ENCODE data around the gene ALKBH2. TPM values are rescaled to one million over a fixed set of nuclear protein-coding genes. Genes with fewer than 3 reads are reported as not detected.

Gene ALKBH2
- total RNA-seq, 2 donors from 2014 or later, result 10.5 to 23.3 TPM

DNA sequence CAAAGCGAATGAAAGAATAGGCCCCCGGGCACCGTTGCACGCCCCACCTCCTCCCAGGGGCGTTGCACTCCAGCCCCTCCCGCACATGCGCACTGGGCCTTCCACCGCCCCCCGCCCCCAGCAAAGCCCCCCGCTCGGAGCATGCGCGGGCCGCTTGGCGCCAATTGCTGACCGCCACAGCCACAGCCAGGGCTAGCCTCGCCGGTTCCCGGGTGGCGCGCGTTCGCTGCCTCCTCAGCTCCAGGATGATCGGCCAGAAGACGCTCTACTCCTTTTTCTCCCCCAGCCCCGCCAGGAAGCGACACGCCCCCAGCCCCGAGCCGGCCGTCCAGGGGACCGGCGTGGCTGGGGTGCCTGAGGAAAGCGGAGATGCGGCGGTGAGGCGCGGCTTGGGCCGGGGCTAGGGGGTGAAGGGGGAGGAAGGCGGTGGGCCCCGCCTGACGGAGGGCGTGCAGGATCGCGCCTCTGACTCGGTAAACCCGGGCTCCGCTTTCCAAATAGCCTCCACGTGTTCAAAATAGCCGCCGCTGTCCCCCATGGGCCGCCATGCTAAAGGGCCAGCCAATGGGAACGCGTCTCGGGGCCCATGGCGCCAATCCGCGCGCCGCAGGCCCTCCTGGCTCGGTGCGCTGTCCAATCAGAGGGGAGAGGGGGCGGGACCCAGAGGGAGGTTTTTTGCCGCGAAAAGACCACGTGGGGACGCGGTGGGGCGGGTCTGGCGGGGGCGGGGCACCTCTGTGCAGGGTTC lies 4.3 kb upstream of the ALKBH2 start, which contains the start of gene UNG:
TSS of gene UNG (plus strand) at position 163 of the 748 bp plus-strand sequence. CDS start at position 246, 83 bp downstream.
- TF ChIP-seq, protein P1, sequence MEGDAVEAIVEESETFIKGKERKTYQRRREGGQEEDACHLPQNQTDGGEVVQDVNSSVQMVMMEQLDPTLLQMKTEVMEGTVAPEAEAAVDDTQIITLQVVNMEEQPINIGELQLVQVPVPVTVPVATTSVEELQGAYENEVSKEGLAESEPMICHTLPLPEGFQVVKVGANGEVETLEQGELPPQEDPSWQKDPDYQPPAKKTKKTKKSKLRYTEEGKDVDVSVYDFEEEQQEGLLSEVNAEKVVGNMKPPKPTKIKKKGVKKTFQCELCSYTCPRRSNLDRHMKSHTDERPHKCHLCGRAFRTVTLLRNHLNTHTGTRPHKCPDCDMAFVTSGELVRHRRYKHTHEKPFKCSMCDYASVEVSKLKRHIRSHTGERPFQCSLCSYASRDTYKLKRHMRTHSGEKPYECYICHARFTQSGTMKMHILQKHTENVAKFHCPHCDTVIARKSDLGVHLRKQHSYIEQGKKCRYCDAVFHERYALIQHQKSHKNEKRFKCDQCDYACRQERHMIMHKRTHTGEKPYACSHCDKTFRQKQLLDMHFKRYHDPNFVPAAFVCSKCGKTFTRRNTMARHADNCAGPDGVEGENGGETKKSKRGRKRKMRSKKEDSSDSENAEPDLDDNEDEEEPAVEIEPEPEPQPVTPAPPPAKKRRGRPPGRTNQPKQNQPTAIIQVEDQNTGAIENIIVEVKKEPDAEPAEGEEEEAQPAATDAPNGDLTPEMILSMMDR (conservative IDR thresholded peaks at IDR 0.05), result no peak
- Mint-ChIP-seq H3K9me3 (peaks cover 4% of the 10 kb centered on the region), H3K27me3 (ENCODE audit: insufficient read depth) (peaks cover 8% of the 10 kb centered on the region), H3K4me3 (peak within 1 kb of the TSS; percentile 75), H3K4me1 (peaks cover 9% of the 10 kb centered on the region), H3K27ac (peak within 1 kb of the TSS; percentile 94), H3K36me3 (ENCODE audit: low read depth) (peaks cover 29% of the 10 kb centered on the region)
- Histone ChIP-seq H3K36me3 (ENCODE audit: control insufficient read depth, insufficient read depth, low read length) (peaks cover 31% of the 10 kb centered on the region), H3K4me3 (ENCODE audit: low read length) (peak within 1 kb of the TSS; percentile 93), H3K4me1 (ENCODE audit: control insufficient read depth, insufficient read depth, low read length) (peaks cover 4% of the 10 kb centered on the region), H3K27ac (ENCODE audit: low read depth, low read length) (peak within 1 kb of the TSS; percentile 91), H3K9me3 (ENCODE audit: control insufficient read depth, low read length) (no peaks in the 10 kb centered on the region), H3K27me3 (ENCODE audit: control insufficient read depth, insufficient read depth, low read length, poor library complexity, severe bottlenecking) (no peaks in the 10 kb centered on the region), H3K9ac (ENCODE audit: extremely low read depth, low read length, poor library complexity, severe bottlenecking) (peak within 1 kb of the TSS; percentile 73)
- 0 to 1% methylated on average over 5 to 71 of the region's 71 CpGs for WGBS, 2 experiments (ENCODE audit: insufficient coverage in 1 of 2, insufficient read length in 1 of 2)
- DNase-seq, result peak; percentile 99

DNA sequence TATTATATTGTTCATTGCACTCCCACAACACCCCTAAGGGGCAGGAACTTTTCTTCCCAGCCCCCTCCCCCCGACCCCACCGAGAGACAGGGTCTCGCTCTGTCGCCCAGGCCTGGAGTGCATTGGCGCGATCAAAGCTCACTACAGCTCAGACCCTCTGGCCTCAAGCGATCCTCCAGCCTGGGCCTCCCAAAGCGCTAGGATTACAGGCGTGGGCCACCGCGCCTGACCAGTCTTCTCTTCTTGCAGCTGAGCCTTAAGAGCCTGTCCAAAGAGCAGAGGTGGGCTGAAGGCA lies 3.8 kb upstream of the ALKBH2 start:
- Histone ChIP-seq H3K36me3 (ENCODE audit: control insufficient read depth, insufficient read depth, low read length) (peaks cover 26% of the 10 kb centered on the region), H3K4me1 (ENCODE audit: control insufficient read depth, insufficient read depth, low read length) (peaks cover 4% of the 10 kb centered on the region), H3K27ac (ENCODE audit: low read depth, low read length) (peak overlapping the region; percentile 53), H3K27me3 (ENCODE audit: control insufficient read depth, insufficient read depth, low read length, poor library complexity, severe bottlenecking) (no peaks in the 10 kb centered on the region), H3K4me3 (ENCODE audit: low read length) (peak overlapping the region; percentile 93), H3K9me3 (ENCODE audit: control insufficient read depth, low read length) (no peaks in the 10 kb centered on the region), H3K9ac (ENCODE audit: extremely low read depth, low read length, poor library complexity, severe bottlenecking) (no peak overlapping the region)
- H3K4me1 Mint-ChIP-seq, result peaks cover 9% of the 10 kb centered on the region
- 43 to 49% methylated on average over 10 to 11 of the region's 11 CpGs for WGBS, 2 experiments (ENCODE audit: insufficient coverage in 1 of 2, insufficient read length in 1 of 2)
- peaks cover 28% of the 10 kb centered on the region for H3K36me3 Mint-ChIP-seq (ENCODE audit: low read depth)
- H3K9me3 Mint-ChIP-seq, result peaks cover 5% of the 10 kb centered on the region
- peaks cover 13% of the 10 kb centered on the region for H3K27me3 Mint-ChIP-seq (ENCODE audit: insufficient read depth)
- H3K27ac Mint-ChIP-seq, result no peak overlapping the region
- peak overlapping the region; percentile 75 for H3K4me3 Mint-ChIP-seq
- no peak for DNase-seq
- TF ChIP-seq, protein P1 (conservative IDR thresholded peaks at IDR 0.05), result no peak

DNA sequence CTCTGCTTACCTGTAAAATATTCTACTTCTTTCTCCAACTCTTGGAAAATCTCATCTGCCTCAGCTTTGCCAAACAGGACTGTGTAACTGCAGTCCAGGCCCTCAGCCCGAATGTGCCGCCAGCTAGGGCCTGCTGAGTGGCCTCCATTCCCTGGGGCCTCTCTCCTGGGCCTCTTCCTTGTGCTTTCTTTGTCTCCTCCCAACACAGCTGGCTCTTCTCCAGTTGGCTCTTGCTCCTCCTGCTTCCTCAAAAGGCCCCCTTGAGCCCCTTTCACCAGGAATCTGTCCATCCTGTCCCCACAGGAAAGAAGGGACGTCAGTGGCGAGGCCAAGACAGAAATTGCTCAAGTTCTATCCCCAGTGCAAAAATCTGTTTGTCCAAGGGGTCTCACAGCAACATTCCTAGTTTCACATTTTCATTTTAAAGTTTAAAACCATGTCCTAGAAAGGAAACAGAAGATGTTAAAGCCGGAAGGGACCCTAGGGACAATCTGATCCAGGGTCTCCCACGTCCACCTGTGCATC lies 713 bp downstream of the ALKBH2 start:
- no peaks in the 10 kb centered on the region for H3K27me3 ChIP-seq (ENCODE audit: control insufficient read depth, insufficient read depth, low read length, poor library complexity, severe bottlenecking)
- H3K4me3 ChIP-seq (ENCODE audit: low read length), result peak overlapping the region; percentile 78
- Mint-ChIP-seq H3K27ac (no peak overlapping the region), H3K36me3 (ENCODE audit: low read depth) (peaks cover 29% of the 10 kb centered on the region), H3K27me3 (ENCODE audit: insufficient read depth) (peaks cover 13% of the 10 kb centered on the region), H3K4me3 (peak overlapping the region; percentile 47), H3K4me1 (no peaks in the 10 kb centered on the region), H3K9me3 (peaks cover 5% of the 10 kb centered on the region)
- no peak overlapping the region for H3K27ac ChIP-seq (ENCODE audit: low read depth, low read length)
- TF ChIP-seq, protein P1 (conservative IDR thresholded peaks at IDR 0.05), result no peak
- no peak overlapping the region for H3K9ac ChIP-seq (ENCODE audit: extremely low read depth, low read length, poor library complexity, severe bottlenecking)
- DNase-seq, result peak; percentile 38
- H3K9me3 ChIP-seq (ENCODE audit: control insufficient read depth, low read length), result no peaks in the 10 kb centered on the region
- H3K4me1 ChIP-seq (ENCODE audit: control insufficient read depth, insufficient read depth, low read length), result no peaks in the 10 kb centered on the region
- no peaks in the 10 kb centered on the region for H3K36me3 ChIP-seq (ENCODE audit: control insufficient read depth, insufficient read depth, low read length)
- WGBS, 2 experiments (ENCODE audit: insufficient coverage in 1 of 2, insufficient read length in 1 of 2), result 93 to 94% methylated on average over 4 to 6 of the region's 6 CpGs

All from endodermal cell (in vitro differentiated cells).